Left ventricle myocardium inferior (tissue), 1 donor: ENCODE data around the gene MOB3C. TPM values are rescaled to one million over a fixed set of nuclear protein-coding genes. Genes with fewer than 3 reads are reported as not detected.

Source experiments
- DNase-seq: peaks from one replicate; pipeline ENCODE4 v3.0.0-alpha.2; 2020
- H3K27ac ChIP-seq: fragments of 200-600 bp; replicated peaks from 2 replicates; pipeline ENCODE4 v1.8.0; 2021
- H3K27me3 ChIP-seq: fragments of 200-600 bp; 2 replicates; pipeline ENCODE4 v1.8.0; 2021; ENCODE audit warnings: low read depth
- H3K36me3 ChIP-seq: fragments of 200-600 bp; 2 replicates; pipeline ENCODE4 v1.8.0; 2021
- H3K4me1 ChIP-seq: fragments of 200-600 bp; 2 replicates; pipeline ENCODE4 v1.8.0; 2021
- H3K4me3 ChIP-seq: fragments of 200-600 bp; 2 replicates; pipeline ENCODE4 v1.8.0; 2021; ENCODE audit warnings: mild to moderate bottlenecking, moderate library complexity
- H3K9me3 ChIP-seq: fragments of 200-600 bp; replicated peaks from 2 replicates; pipeline ENCODE4 v1.8.0; 2021
- intact Hi-C: fragments of 100-400 bp; cut with micrococcal nuclease; formaldehyde crosslinking; loops from one replicate; pipeline ENCODE4 v1.11.0; 2022
- total RNA-seq: library from RNA; stranded (reverse); fragmentation: NEBNext Ultra II Directional; extraction: Animal tissue kit (Norgen Biotek cat#: 25700); gene quantifications from one replicate; pipeline ENCODE4 v1.2.1, GENCODE V29; 2021
- TF ChIP-seq, protein P1 (sequence below): fragments of 200-600 bp; IDR thresholded peaks from 2 replicates; pipeline ENCODE4 v1.8.0; 2021; ENCODE audit warnings: antibody characterized with exemption, mild to moderate bottlenecking, borderline replicate concordance
- donor health status: DM: no; HTN: yes; CAD: no; lungs with severe emphysema.

Gene MOB3C
- total RNA-seq, 1 donor from 2014 or later = 12.8 TPM

DNA sequence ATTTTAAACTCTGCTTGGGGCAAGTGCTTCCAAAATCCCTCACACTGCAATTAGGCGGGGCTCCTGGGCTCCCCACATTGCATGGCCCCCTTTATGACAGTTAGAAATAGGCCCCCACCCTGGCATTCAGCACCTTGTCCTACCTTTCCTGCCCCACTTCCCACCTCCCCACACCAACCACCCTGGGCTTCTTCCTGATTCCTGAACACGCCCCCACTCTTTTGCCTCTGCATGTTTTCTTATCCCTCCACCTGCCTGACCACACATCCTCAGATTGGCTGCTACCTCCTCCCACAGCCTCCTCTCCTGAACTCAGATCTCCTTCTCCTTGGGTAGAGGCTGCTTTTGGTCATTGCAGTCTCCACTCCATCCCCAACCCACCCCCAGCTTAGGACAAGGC lies 1.5 kb downstream of the MOB3C start:
- Histone ChIP-seq H3K4me1 (peaks cover 68% of the 10 kb centered on the region), H3K36me3 (peaks cover 20% of the 10 kb centered on the region), H3K9me3 (no peaks in the 10 kb centered on the region), H3K27ac (peak overlapping the region; percentile 99), H3K4me3 (peak overlapping the region; percentile 93), H3K27me3 (no peaks in the 10 kb centered on the region)
- TF ChIP-seq, protein P1, sequence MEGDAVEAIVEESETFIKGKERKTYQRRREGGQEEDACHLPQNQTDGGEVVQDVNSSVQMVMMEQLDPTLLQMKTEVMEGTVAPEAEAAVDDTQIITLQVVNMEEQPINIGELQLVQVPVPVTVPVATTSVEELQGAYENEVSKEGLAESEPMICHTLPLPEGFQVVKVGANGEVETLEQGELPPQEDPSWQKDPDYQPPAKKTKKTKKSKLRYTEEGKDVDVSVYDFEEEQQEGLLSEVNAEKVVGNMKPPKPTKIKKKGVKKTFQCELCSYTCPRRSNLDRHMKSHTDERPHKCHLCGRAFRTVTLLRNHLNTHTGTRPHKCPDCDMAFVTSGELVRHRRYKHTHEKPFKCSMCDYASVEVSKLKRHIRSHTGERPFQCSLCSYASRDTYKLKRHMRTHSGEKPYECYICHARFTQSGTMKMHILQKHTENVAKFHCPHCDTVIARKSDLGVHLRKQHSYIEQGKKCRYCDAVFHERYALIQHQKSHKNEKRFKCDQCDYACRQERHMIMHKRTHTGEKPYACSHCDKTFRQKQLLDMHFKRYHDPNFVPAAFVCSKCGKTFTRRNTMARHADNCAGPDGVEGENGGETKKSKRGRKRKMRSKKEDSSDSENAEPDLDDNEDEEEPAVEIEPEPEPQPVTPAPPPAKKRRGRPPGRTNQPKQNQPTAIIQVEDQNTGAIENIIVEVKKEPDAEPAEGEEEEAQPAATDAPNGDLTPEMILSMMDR = no peak
- DNase-seq = no peak
- intact Hi-C loops = no loop called here

DNA sequence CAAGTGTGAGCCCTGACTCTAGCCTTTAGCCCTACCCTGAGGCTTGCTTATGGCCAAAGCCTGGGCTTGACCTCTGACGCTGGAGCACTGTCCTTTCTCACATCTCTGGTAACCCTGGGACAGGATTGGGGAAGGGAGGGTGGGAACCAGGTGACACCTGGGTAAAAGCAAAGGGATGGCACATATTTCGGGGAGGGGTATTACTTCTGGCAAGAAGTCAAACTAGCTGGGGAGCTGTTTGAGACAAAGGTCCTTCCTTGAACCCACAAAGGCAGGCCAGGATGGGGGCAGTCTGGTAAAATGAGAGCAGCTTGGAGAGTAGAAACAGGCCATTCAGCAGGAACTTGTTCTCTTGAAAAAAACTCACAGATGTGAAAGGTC lies 2.0 kb downstream of the MOB3C start:
- no peaks in the 10 kb centered on the region for H3K27me3 ChIP-seq
- no peak for DNase-seq
- H3K27ac ChIP-seq = peak overlapping the region; percentile 99
- TF ChIP-seq, protein P1 = no peak
- no peaks in the 10 kb centered on the region for H3K9me3 ChIP-seq
- H3K36me3 ChIP-seq = peaks cover 25% of the 10 kb centered on the region
- H3K4me1 ChIP-seq = peaks cover 71% of the 10 kb centered on the region
- intact Hi-C loops = no loop called here
- peak overlapping the region; percentile 93 for H3K4me3 ChIP-seq

GRCh38 chr1:46613661-46614603 lies 2.7 kb downstream of the MOB3C start:
- TF ChIP-seq, protein P1 = no peak
- Histone ChIP-seq H3K4me1 (peaks cover 71% of the 10 kb centered on the region), H3K36me3 (peaks cover 31% of the 10 kb centered on the region), H3K9me3 (no peaks in the 10 kb centered on the region), H3K4me3 (peak overlapping the region; percentile 93), H3K27ac (peak overlapping the region; percentile 99), H3K27me3 (no peaks in the 10 kb centered on the region)
- intact Hi-C loops = no loop called here
- DNase-seq = peak; percentile 96

- no peaks in the 10 kb centered on the region for H3K27me3 ChIP-seq
- peak; percentile 31 for DNase-seq
- no peaks in the 10 kb centered on the region for H3K9me3 ChIP-seq
- peak overlapping the region; percentile 93 for H3K4me3 ChIP-seq
- peaks cover 74% of the 10 kb centered on the region for H3K4me1 ChIP-seq
- peak overlapping the region; percentile 99 for H3K27ac ChIP-seq
- TF ChIP-seq, protein P1 = no peak
- H3K36me3 ChIP-seq = peaks cover 40% of the 10 kb centered on the region
- intact Hi-C loops = no loop called here
Measured at GRCh38 chr1:46612937-46613660, 3.5 kb downstream of the MOB3C start.

- H3K27ac ChIP-seq = peak overlapping the region; percentile 99
- intact Hi-C loops = no loop called here
- TF ChIP-seq, protein P1 = no peak
- peaks cover 78% of the 10 kb centered on the region for H3K4me1 ChIP-seq
- no peaks in the 10 kb centered on the region for H3K9me3 ChIP-seq
- H3K36me3 ChIP-seq = peaks cover 42% of the 10 kb centered on the region
- no peak for DNase-seq
- no peak overlapping the region for H3K4me3 ChIP-seq
- H3K27me3 ChIP-seq = no peaks in the 10 kb centered on the region
Measured at GRCh38 chr1:46611691-46612221, 4.9 kb downstream of the MOB3C start.
